Activated naive CD4-positive, alpha-beta T cell treated with anti-CD3 and anti-CD28 coated beads, Interleukin-2, amount 10 ng/mL, durations not matched to agents 7 days and 5 days (primary cell): Measurements from ENCODE around the gene BNC2.

ENCODE experiments used
- CTCF ChIA-PET: fragments of 350-600 bp; sonication (Branson Sonifier 250); formaldehyde crosslinking; loops from one replicate; lab custom pipeline; 2021; ENCODE audit warnings: antibody characterized with exemption; lab: Charles Lee
- DNase-seq: peaks from one replicate; pipeline ENCODE4 v3.0.0-alpha.2; 2020
- H3K27ac Mint-ChIP-seq: one replicate; pipeline ENCODE4 v1.8.0; 2021; ENCODE audit warnings: mild to moderate bottlenecking, moderate library complexity, mixed read lengths
- H3K27me3 Mint-ChIP-seq: one replicate; pipeline ENCODE4 v1.8.0; 2021; ENCODE audit warnings: mild to moderate bottlenecking, mixed read lengths
- H3K36me3 Mint-ChIP-seq: one replicate; pipeline ENCODE4 v1.8.0; 2021; ENCODE audit warnings: mixed read lengths
- H3K4me1 Mint-ChIP-seq: one replicate; pipeline ENCODE4 v1.8.0; 2021; ENCODE audit warnings: mixed read lengths
- H3K4me3 Mint-ChIP-seq: one replicate; pipeline ENCODE4 v1.8.0; 2021; ENCODE audit warnings: mild to moderate bottlenecking, moderate library complexity, mixed read lengths
- H3K9me3 Mint-ChIP-seq: one replicate; pipeline ENCODE4 v1.8.0; 2021; ENCODE audit warnings: mixed read lengths

The BNC2 gene

GRCh38 chr9:16515879-16516301, 354.6 kb downstream of the BNC2 start:
- Mint-ChIP-seq H3K4me3 (no peak overlapping the region), H3K4me1 (no peaks in the 10 kb centered on the region), H3K9me3 (peaks cover 2% of the 10 kb centered on the region), H3K36me3 (no peaks in the 10 kb centered on the region), H3K27me3 (no peaks in the 10 kb centered on the region), H3K27ac (no peak overlapping the region)
- CTCF ChIA-PET = no interaction called here
- DNase-seq = no peak

GRCh38 chr9:16515207-16515606, 355.3 kb downstream of the BNC2 start:
- H3K27me3 Mint-ChIP-seq = no peaks in the 10 kb centered on the region
- H3K4me3 Mint-ChIP-seq = no peak overlapping the region
- CTCF ChIA-PET = no interaction called here
- no peaks in the 10 kb centered on the region for H3K36me3 Mint-ChIP-seq
- DNase-seq = no peak
- peaks cover 2% of the 10 kb centered on the region for H3K9me3 Mint-ChIP-seq
- H3K27ac Mint-ChIP-seq = no peak overlapping the region
- no peaks in the 10 kb centered on the region for H3K4me1 Mint-ChIP-seq

GRCh38 chr9:16514131-16514530, 356.3 kb downstream of the BNC2 start:
- Mint-ChIP-seq H3K36me3 (no peaks in the 10 kb centered on the region), H3K27me3 (no peaks in the 10 kb centered on the region), H3K4me1 (no peaks in the 10 kb centered on the region), H3K9me3 (peaks cover 3% of the 10 kb centered on the region), H3K27ac (no peak overlapping the region), H3K4me3 (no peak overlapping the region)
- DNase-seq = no peak
- CTCF ChIA-PET = no interaction called here

GRCh38 chr9:16512281-16512680, 358.2 kb downstream of the BNC2 start:
- H3K27me3 Mint-ChIP-seq = no peaks in the 10 kb centered on the region
- H3K9me3 Mint-ChIP-seq = peaks cover 5% of the 10 kb centered on the region
- DNase-seq = no peak
- H3K4me1 Mint-ChIP-seq = no peaks in the 10 kb centered on the region
- no peak overlapping the region for H3K4me3 Mint-ChIP-seq
- H3K36me3 Mint-ChIP-seq = no peaks in the 10 kb centered on the region
- H3K27ac Mint-ChIP-seq = no peak overlapping the region
- CTCF ChIA-PET = no interaction called here

- Mint-ChIP-seq H3K9me3 (peaks cover 4% of the 10 kb centered on the region), H3K4me3 (no peak overlapping the region), H3K27me3 (no peaks in the 10 kb centered on the region), H3K4me1 (no peaks in the 10 kb centered on the region), H3K27ac (no peak overlapping the region), H3K36me3 (no peaks in the 10 kb centered on the region)
- CTCF ChIA-PET = no interaction called here
- DNase-seq = no peak
Observed at GRCh38 chr9:16510482-16510881, 360.0 kb downstream of the BNC2 start.

GRCh38 chr9:16509997-16510396, 360.5 kb downstream of the BNC2 start:
- no peaks in the 10 kb centered on the region for H3K4me1 Mint-ChIP-seq
- no peaks in the 10 kb centered on the region for H3K36me3 Mint-ChIP-seq
- H3K27ac Mint-ChIP-seq = no peak overlapping the region
- no peak for DNase-seq
- peaks cover 2% of the 10 kb centered on the region for H3K9me3 Mint-ChIP-seq
- no peaks in the 10 kb centered on the region for H3K27me3 Mint-ChIP-seq
- CTCF ChIA-PET = no interaction called here
- no peak overlapping the region for H3K4me3 Mint-ChIP-seq

GRCh38 chr9:16505199-16505598, 365.3 kb downstream of the BNC2 start:
- Mint-ChIP-seq H3K9me3 (peaks cover 2% of the 10 kb centered on the region), H3K4me3 (no peak overlapping the region), H3K27ac (no peak overlapping the region), H3K36me3 (no peaks in the 10 kb centered on the region), H3K27me3 (no peaks in the 10 kb centered on the region), H3K4me1 (no peaks in the 10 kb centered on the region)
- CTCF ChIA-PET = no interaction called here
- no peak for DNase-seq

- CTCF ChIA-PET = no interaction called here
- H3K4me3 Mint-ChIP-seq = no peak overlapping the region
Observed at GRCh38 chr9:16501726-16502125, 368.7 kb downstream of the BNC2 start.

GRCh38 chr9:16501141-16501540, 369.3 kb downstream of the BNC2 start:
- Mint-ChIP-seq H3K9me3 (no peaks in the 10 kb centered on the region), H3K4me1 (no peaks in the 10 kb centered on the region), H3K4me3 (no peak overlapping the region), H3K36me3 (no peaks in the 10 kb centered on the region), H3K27me3 (no peaks in the 10 kb centered on the region), H3K27ac (no peak overlapping the region)
- no peak for DNase-seq
- CTCF ChIA-PET = no interaction called here

More at GRCh38 chr9:16501726-16502125, 368.7 kb downstream of the BNC2 start:
- no peak for DNase-seq
- H3K27me3 Mint-ChIP-seq = no peaks in the 10 kb centered on the region
- H3K27ac Mint-ChIP-seq = no peak overlapping the region
- H3K9me3 Mint-ChIP-seq = no peaks in the 10 kb centered on the region
- no peaks in the 10 kb centered on the region for H3K4me1 Mint-ChIP-seq
- H3K36me3 Mint-ChIP-seq = no peaks in the 10 kb centered on the region

- no peaks in the 10 kb centered on the region for H3K4me1 Mint-ChIP-seq
- no peaks in the 10 kb centered on the region for H3K9me3 Mint-ChIP-seq
- CTCF ChIA-PET = no interaction called here
- H3K27me3 Mint-ChIP-seq = no peaks in the 10 kb centered on the region
- no peak overlapping the region for H3K4me3 Mint-ChIP-seq
- no peaks in the 10 kb centered on the region for H3K36me3 Mint-ChIP-seq
- peak overlapping the region; percentile 9 for H3K27ac Mint-ChIP-seq
- DNase-seq = no peak
Observed at GRCh38 chr9:16500386-16500785, 370.1 kb downstream of the BNC2 start.

- Mint-ChIP-seq H3K27ac (no peak overlapping the region), H3K4me1 (no peaks in the 10 kb centered on the region), H3K9me3 (no peaks in the 10 kb centered on the region), H3K4me3 (no peak overlapping the region), H3K36me3 (no peaks in the 10 kb centered on the region), H3K27me3 (no peaks in the 10 kb centered on the region)
- no peak for DNase-seq
- CTCF ChIA-PET = no interaction called here
Observed at GRCh38 chr9:16499892-16500291, 370.6 kb downstream of the BNC2 start.

GRCh38 chr9:16496908-16497307, 373.6 kb downstream of the BNC2 start:
- CTCF ChIA-PET = no interaction called here
- Mint-ChIP-seq H3K27me3 (no peaks in the 10 kb centered on the region), H3K36me3 (no peaks in the 10 kb centered on the region)

GRCh38 chr9:16487915-16488314, 382.6 kb downstream of the BNC2 start:
- CTCF ChIA-PET = no interaction called here
- no peaks in the 10 kb centered on the region for H3K4me1 Mint-ChIP-seq

More at GRCh38 chr9:16496908-16497307, 373.6 kb downstream of the BNC2 start:
- H3K27ac Mint-ChIP-seq = no peak overlapping the region
- no peak overlapping the region for H3K4me3 Mint-ChIP-seq
- DNase-seq = no peak
- no peaks in the 10 kb centered on the region for H3K4me1 Mint-ChIP-seq
- peaks cover 6% of the 10 kb centered on the region for H3K9me3 Mint-ChIP-seq

GRCh38 chr9:16485575-16486321, 384.7 kb downstream of the BNC2 start:
- H3K4me3 Mint-ChIP-seq = no peak overlapping the region
- H3K4me1 Mint-ChIP-seq = no peaks in the 10 kb centered on the region
- H3K27ac Mint-ChIP-seq = no peak overlapping the region
- no peaks in the 10 kb centered on the region for H3K27me3 Mint-ChIP-seq
- no peak for DNase-seq
- no peaks in the 10 kb centered on the region for H3K36me3 Mint-ChIP-seq
- peaks cover 4% of the 10 kb centered on the region for H3K9me3 Mint-ChIP-seq
- CTCF ChIA-PET = no interaction called here

More at GRCh38 chr9:16487915-16488314, 382.6 kb downstream of the BNC2 start:
- peaks cover 4% of the 10 kb centered on the region for H3K9me3 Mint-ChIP-seq
- no peaks in the 10 kb centered on the region for H3K36me3 Mint-ChIP-seq
- DNase-seq = no peak
- no peak overlapping the region for H3K4me3 Mint-ChIP-seq
- no peak overlapping the region for H3K27ac Mint-ChIP-seq
- H3K27me3 Mint-ChIP-seq = no peaks in the 10 kb centered on the region

GRCh38 chr9:16485160-16485559, 385.3 kb downstream of the BNC2 start:
- H3K27ac Mint-ChIP-seq = no peak overlapping the region
- H3K27me3 Mint-ChIP-seq = no peaks in the 10 kb centered on the region

More at GRCh38 chr9:16485160-16485559, 385.3 kb downstream of the BNC2 start:
- no peak for DNase-seq
- Mint-ChIP-seq H3K36me3 (no peaks in the 10 kb centered on the region), H3K4me1 (no peaks in the 10 kb centered on the region), H3K9me3 (peaks cover 4% of the 10 kb centered on the region), H3K4me3 (no peak overlapping the region)
- CTCF ChIA-PET = no interaction called here
